ENCODE results near the gene CCL16. TPM values are rescaled to one million over a fixed set of nuclear protein-coding genes. Genes with fewer than 3 reads are reported as not detected.

Gene CCL16
- total and polyA plus RNA-seq, 2 donors (not counting 1 experiment from before 2014, with no cell fraction given): not detected

GRCh38 chr17:35944151-35944550 is 37.1 kb downstream of the CCL16 start:
- no peak for DNase-seq
- no peak overlapping the region for H3K4me3 Mint-ChIP-seq
- no peak for ATAC-seq (ENCODE audit: low read depth)

GRCh38 chr17:35943537-35943936 is 37.8 kb downstream of the CCL16 start, which contains the start of gene LYZL6:
LYZL6 (minus strand) TSS chr17:35943713; CDS start chr17:35939356, 4,357 bp downstream.
- Histone ChIP-seq H3K4me2 (replicated peaks; ENCODE audit: low read depth, low read length, poor library complexity, severe bottlenecking) (no peak within 1 kb of the TSS), H3K4me1 (ENCODE audit: control insufficient read depth in 2 of 2, insufficient read depth in 2 of 2, low read length in 2 of 2) (peaks cover 0 to 4% of the 10 kb centered on the region in 2 donors), H4K20me1 (ENCODE audit: control insufficient read depth, insufficient read depth, low read length, poor library complexity, severe bottlenecking) (no peaks in the 10 kb centered on the region), H3K27ac (ENCODE audit: low read length in 2 of 2) (no peak within 1 kb of the TSS), H3K27me3 (replicated peaks in 1 of 4; ENCODE audit: control extremely low read depth in 1 of 4, control insufficient read depth in 3 of 4, insufficient read depth in 4 of 4, low read length in 3 of 4) (no peaks in the 10 kb centered on the region), H2AFZ (ENCODE audit: insufficient read depth, low read depth, low read length, poor library complexity, severe bottlenecking) (no peak within 1 kb of the TSS), H3K9me3 (ENCODE audit: control extremely low read depth in 1 of 3, control insufficient read depth in 2 of 3, insufficient read depth in 1 of 3, low read length in 2 of 3) (no peaks in the 10 kb centered on the region), H3K79me2 (ENCODE audit: control insufficient read depth, insufficient read depth, low read length) (no peaks in the 10 kb centered on the region), H3K36me3 (replicated peaks in 1 of 2; ENCODE audit: control extremely low read depth in 1 of 2, control insufficient read depth in 1 of 2, extremely low read depth in 1 of 2, insufficient read depth in 2 of 2, low read length in 1 of 2) (no peaks in the 10 kb centered on the region), H3K4me3 (ENCODE audit: control extremely low read depth in 1 of 5, extremely low read depth in 1 of 5, insufficient read depth in 1 of 5, low read depth in 2 of 5, low read length in 4 of 5) (no peak within 1 kb of the TSS), H3K9ac (ENCODE audit: low read length) (no peak within 1 kb of the TSS)
- Mint-ChIP-seq H3K9me3 (ENCODE audit: insufficient read depth) (no peaks in the 10 kb centered on the region), H3K4me1 (peaks cover 2% of the 10 kb centered on the region), H3K4me3 (no peak within 1 kb of the TSS), H3K27ac (no peak within 1 kb of the TSS), H3K27me3 (peaks cover 9% of the 10 kb centered on the region)
- intact Hi-C loops (cut with micrococcal nuclease): no loop called here
- WGBS (ENCODE audit: insufficient coverage): no CpG with 5 or more reads among the region's 2 CpGs
- POLR2A ChIA-PET: no interaction called here
- CTCF ChIA-PET: interaction anchor here (0.6 kb wide), 1 partner anchor 32 kb away, joined by 5 read pairs; no protein-coding TSS in a partner anchor
- no peak for TF ChIP-seq EZH2 (IDR thresholded peaks at IDR 0.05; ENCODE audit: borderline replicate concordance, insufficient read depth, low read depth, low read length, poor library complexity, severe bottlenecking)
- no peak for TF ChIP-seq CTCF (IDR thresholded peaks at IDR 0.05)
- no peak for DNase-seq
- no peak for ATAC-seq (ENCODE audit: low read depth)

More at GRCh38 chr17:35944151-35944550, 37.1 kb downstream of the CCL16 start:
- CTCF ChIA-PET: interaction anchor here (0.8 kb wide), 1 partner anchor 25 kb away, joined by 3 read pairs; no protein-coding TSS in a partner anchor
- intact Hi-C loops (cut with micrococcal nuclease): no loop called here
- Histone ChIP-seq H3K9me3 (ENCODE audit: control extremely low read depth in 1 of 3, control insufficient read depth in 2 of 3, insufficient read depth in 1 of 3, low read length in 2 of 3) (no peaks in the 10 kb centered on the region), H3K4me1 (ENCODE audit: control insufficient read depth in 2 of 2, insufficient read depth in 2 of 2, low read length in 2 of 2) (peaks cover 0 to 4% of the 10 kb centered on the region in 2 donors), H3K79me2 (ENCODE audit: control insufficient read depth, insufficient read depth, low read length) (no peaks in the 10 kb centered on the region), H3K4me2 (replicated peaks; ENCODE audit: low read depth, low read length, poor library complexity, severe bottlenecking) (no peak overlapping the region), H3K4me3 (ENCODE audit: control extremely low read depth in 1 of 5, extremely low read depth in 1 of 5, insufficient read depth in 1 of 5, low read depth in 2 of 5, low read length in 4 of 5) (no peak overlapping the region), H4K20me1 (ENCODE audit: control insufficient read depth, insufficient read depth, low read length, poor library complexity, severe bottlenecking) (no peaks in the 10 kb centered on the region), H3K36me3 (replicated peaks in 1 of 2; ENCODE audit: control extremely low read depth in 1 of 2, control insufficient read depth in 1 of 2, extremely low read depth in 1 of 2, insufficient read depth in 2 of 2, low read length in 1 of 2) (no peaks in the 10 kb centered on the region), H3K27me3 (replicated peaks in 1 of 4; ENCODE audit: control extremely low read depth in 1 of 4, control insufficient read depth in 3 of 4, insufficient read depth in 4 of 4, low read length in 3 of 4) (no peaks in the 10 kb centered on the region), H3K27ac (ENCODE audit: low read length in 2 of 2) (no peak overlapping the region), H2AFZ (ENCODE audit: insufficient read depth, low read depth, low read length, poor library complexity, severe bottlenecking) (no peak overlapping the region), H3K9ac (ENCODE audit: low read length) (no peak overlapping the region)
- 71% methylated on average over 1 of the region's 4 CpGs for WGBS (ENCODE audit: insufficient coverage)
- POLR2A ChIA-PET: no interaction called here
- H3K27ac Mint-ChIP-seq: no peak overlapping the region
- TF ChIP-seq EZH2 (IDR thresholded peaks at IDR 0.05; ENCODE audit: borderline replicate concordance, insufficient read depth, low read depth, low read length, poor library complexity, severe bottlenecking): no peak
- TF ChIP-seq CTCF (IDR thresholded peaks at IDR 0.05): no peak
- H3K4me1 Mint-ChIP-seq: peaks cover 2% of the 10 kb centered on the region
- H3K9me3 Mint-ChIP-seq (ENCODE audit: insufficient read depth): no peaks in the 10 kb centered on the region
- H3K27me3 Mint-ChIP-seq: peaks cover 9% of the 10 kb centered on the region
